PFSK-1 (cell line): ENCODE measurements around the gene TBC1D22A.

Source experiments
- FOXP2 ChIP-seq: optimal IDR thresholded peaks from 2 replicates; pipeline ENCODE3; 2011; ENCODE audit warnings: borderline replicate concordance, control low read depth, inconsistent platforms; ENCODE audit not compliant: insufficient read depth; ENCODE audit errors: extremely low read length, extremely low read depth
- POLR2AphosphoS5 ChIP-seq: IDR thresholded peaks from 2 replicates; pipeline ENCODE4 v1.6.1; 2012; ENCODE audit warnings: low read depth, mild to moderate bottlenecking, control low read depth, low read length, moderate library complexity
- SIN3A ChIP-seq: IDR thresholded peaks from 2 replicates; pipeline ENCODE4 v1.6.1; 2012; ENCODE audit warnings: mild to moderate bottlenecking, low read length, moderate library complexity, borderline replicate concordance; ENCODE audit not compliant: insufficient read depth
- TAF1 ChIP-seq: IDR thresholded peaks from 2 replicates; pipeline ENCODE4 v1.6.1; 2012; ENCODE audit warnings: low read length, control low read depth, borderline replicate concordance; ENCODE audit not compliant: insufficient read depth
- TF ChIP-seq, protein P1 (sequence below), 2 experiments: IDR thresholded peaks; 2 replicates each; pipeline versions ENCODE4 v1.6.1 to v1.8.0; 2011 to 2012; ENCODE audit warnings: low read depth in 2 of 2, low read length in 2 of 2, control low read depth in 1 of 2, inconsistent platforms in 1 of 2, mild to moderate bottlenecking in 1 of 2, moderate library complexity in 1 of 2; ENCODE audit not compliant: insufficient read depth in 1 of 2

The TBC1D22A gene

GRCh38 chr22:47120399-47120798, 357.9 kb downstream of the TBC1D22A start:
- TF ChIP-seq POLR2AphosphoS5: no peak
- TF ChIP-seq, protein P1, sequence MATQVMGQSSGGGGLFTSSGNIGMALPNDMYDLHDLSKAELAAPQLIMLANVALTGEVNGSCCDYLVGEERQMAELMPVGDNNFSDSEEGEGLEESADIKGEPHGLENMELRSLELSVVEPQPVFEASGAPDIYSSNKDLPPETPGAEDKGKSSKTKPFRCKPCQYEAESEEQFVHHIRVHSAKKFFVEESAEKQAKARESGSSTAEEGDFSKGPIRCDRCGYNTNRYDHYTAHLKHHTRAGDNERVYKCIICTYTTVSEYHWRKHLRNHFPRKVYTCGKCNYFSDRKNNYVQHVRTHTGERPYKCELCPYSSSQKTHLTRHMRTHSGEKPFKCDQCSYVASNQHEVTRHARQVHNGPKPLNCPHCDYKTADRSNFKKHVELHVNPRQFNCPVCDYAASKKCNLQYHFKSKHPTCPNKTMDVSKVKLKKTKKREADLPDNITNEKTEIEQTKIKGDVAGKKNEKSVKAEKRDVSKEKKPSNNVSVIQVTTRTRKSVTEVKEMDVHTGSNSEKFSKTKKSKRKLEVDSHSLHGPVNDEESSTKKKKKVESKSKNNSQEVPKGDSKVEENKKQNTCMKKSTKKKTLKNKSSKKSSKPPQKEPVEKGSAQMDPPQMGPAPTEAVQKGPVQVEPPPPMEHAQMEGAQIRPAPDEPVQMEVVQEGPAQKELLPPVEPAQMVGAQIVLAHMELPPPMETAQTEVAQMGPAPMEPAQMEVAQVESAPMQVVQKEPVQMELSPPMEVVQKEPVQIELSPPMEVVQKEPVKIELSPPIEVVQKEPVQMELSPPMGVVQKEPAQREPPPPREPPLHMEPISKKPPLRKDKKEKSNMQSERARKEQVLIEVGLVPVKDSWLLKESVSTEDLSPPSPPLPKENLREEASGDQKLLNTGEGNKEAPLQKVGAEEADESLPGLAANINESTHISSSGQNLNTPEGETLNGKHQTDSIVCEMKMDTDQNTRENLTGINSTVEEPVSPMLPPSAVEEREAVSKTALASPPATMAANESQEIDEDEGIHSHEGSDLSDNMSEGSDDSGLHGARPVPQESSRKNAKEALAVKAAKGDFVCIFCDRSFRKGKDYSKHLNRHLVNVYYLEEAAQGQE (IDR thresholded peaks at IDR 0.05; ENCODE audit: insufficient read depth in 1 of 2, low read depth in 2 of 2, low read length in 2 of 2): no peak
- TF ChIP-seq FOXP2: no peak
- TF ChIP-seq SIN3A: no peak
- no peak for TF ChIP-seq TAF1

DNA sequence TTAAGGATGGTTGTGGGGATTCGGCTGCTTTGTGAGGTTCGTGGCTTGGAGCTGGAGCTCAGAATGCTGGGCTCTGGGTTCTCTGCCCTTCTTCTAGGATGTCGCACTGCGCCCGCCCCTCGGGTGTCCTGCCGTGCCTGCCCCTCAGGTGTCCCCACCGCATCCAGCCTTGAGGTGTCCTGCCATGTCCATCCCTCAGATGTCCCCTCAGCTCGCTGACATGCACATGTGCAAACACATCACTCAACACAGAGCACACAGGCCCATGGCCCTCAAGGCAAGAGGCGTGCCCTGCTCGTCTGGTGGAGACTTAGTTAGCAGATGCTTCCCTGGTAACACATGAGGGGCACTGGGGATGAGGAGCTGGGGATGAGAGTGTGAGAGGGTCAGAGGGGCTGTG, 359.3 kb downstream of the TBC1D22A start:
- TF ChIP-seq, protein P1 (IDR thresholded peaks at IDR 0.05; ENCODE audit: insufficient read depth in 1 of 2, low read depth in 2 of 2, low read length in 2 of 2): no peak
- no peak for TF ChIP-seq TAF1
- no peak for TF ChIP-seq SIN3A
- no peak for TF ChIP-seq FOXP2
- no peak for TF ChIP-seq POLR2AphosphoS5

GRCh38 chr22:47122441-47123000, 360.1 kb downstream of the TBC1D22A start:
- TF ChIP-seq, protein P1 (IDR thresholded peaks at IDR 0.05; ENCODE audit: insufficient read depth in 1 of 2, low read depth in 2 of 2, low read length in 2 of 2): no peak
- no peak for TF ChIP-seq TAF1
- TF ChIP-seq POLR2AphosphoS5: no peak
- TF ChIP-seq FOXP2: no peak
- no peak for TF ChIP-seq SIN3A

- TF ChIP-seq FOXP2 (no peak), TAF1 (no peak), POLR2AphosphoS5 (no peak), SIN3A (no peak)
- TF ChIP-seq, protein P1 (IDR thresholded peaks at IDR 0.05; ENCODE audit: insufficient read depth in 1 of 2, low read depth in 2 of 2, low read length in 2 of 2): no peak
Observed at GRCh38 chr22:47123006-47123826, 360.8 kb downstream of the TBC1D22A start.
